Right lobe of liver (tissue), 6 donors: ENCODE data around the gene CTAG1B. TPM values are rescaled to one million over a fixed set of nuclear protein-coding genes. Genes with fewer than 3 reads are reported as not detected.
A peak's percentile ranks its signal among the peaks of the same experiment; 100 is the strongest.
"Not testable (repeated sequence)": the region's sequence is repeated elsewhere in the genome, so short reads cannot be mapped to it uniquely, and the experiment has no call there.

Source experiments
- ATAC-seq, 4 donors: fragments of 200-7000 bp; cut with Tn5 transposase; one replicate each; pipeline ENCODE4 v1.9.1; 2020; ENCODE audit warnings: mild to moderate bottlenecking in 4 of 4, moderate library complexity in 4 of 4
- DNase-seq, 3 donors: peaks; one replicate each; pipeline ENCODE4 v3.0.0-alpha.2; 2020
- H3K27ac ChIP-seq, 3 donors: fragments of 200-600 bp; one replicate each; pipeline ENCODE4 v1.8.0; 2022
- H3K27me3 ChIP-seq, 2 donors: fragments of 200-600 bp; one replicate each; pipeline ENCODE4 v1.8.0; 2022
- H3K36me3 ChIP-seq, 4 donors: fragments of 200-600 bp; sonication (generic) in 1 of 4; one replicate each; pipeline versions ENCODE4 v1.5.1 to v1.8.0; 2017 to 2022; ENCODE audit warnings: control low read depth in 1 of 4
- H3K4me1 ChIP-seq, 4 donors: fragments of 200-600 bp; sonication (generic) in 1 of 4; one replicate each; pipeline versions ENCODE4 v1.5.1 to v1.8.0; 2017 to 2022; ENCODE audit warnings: control low read depth in 1 of 4
- H3K4me3 ChIP-seq, 3 donors: fragments of 200-600 bp; one replicate each; pipeline ENCODE4 v1.8.0; 2022
- H3K9me3 ChIP-seq, 4 donors: fragments of 200-600 bp; sonication (generic) in 1 of 4; one replicate each; pipeline versions ENCODE4 v1.5.1 to v1.8.0; 2017 to 2022; ENCODE audit warnings: control low read depth in 1 of 4
- POLR2A ChIP-seq: fragments of 450-650 bp; IDR thresholded peaks from one replicate; pipeline ENCODE4 v1.6.1; 2017; ENCODE audit warnings: antibody characterized with exemption, mild to moderate bottlenecking
- WGBS: methylation state at CpG from one replicate; pipeline ENCODE4 v1.1.6; 2018; ENCODE audit warnings: low coverage, low lambda C conversion rate; ENCODE audit not compliant: insufficient coverage; ENCODE audit errors: missing lambda C conversion rate; 5-methylcytosine and 5-hydroxymethylcytosine counted together
- intact Hi-C, 2 donors: fragments of 100-400 bp; cut with DNase I; formaldehyde crosslinking; loops; one replicate each; pipeline versions ENCODE4 v1.11.2 to v1.14.1; 2022
- total RNA-seq, 6 experiments: library from RNA; depleted of rRNA in 2 of 6; stranded (reverse); fragments of >200 nt in 2 of 6; fragmentation: NEBNext Ultra II Directional in 3 of 6; extraction: Animal tissue kit (Norgen Biotek cat#: 25700) in 3 of 6; gene quantifications; one replicate each; pipeline versions ENCODE4 v1.1.0 to v1.2.4, GENCODE V29; 2016 to 2023
- TF ChIP-seq, protein P1 (sequence below), 4 donors: fragments of 200-600 bp in 3 of 4; fragments of 450-650 bp in 1 of 4; IDR thresholded peaks; one replicate each; pipeline versions ENCODE4 v1.5.1 to v1.8.0; 2016 to 2022; ENCODE audit warnings: antibody characterized with exemption in 4 of 4, mild to moderate bottlenecking in 2 of 4
- donor health status: DM: no; HTN: yes; CAD: no.
- donor health status: DM: no; HTN: no; CAD: no.
- donor health status: DM: no; HTN: no; CAD: no.
- donor health status: DM: no; HTN: yes; CAD: no.
- donor health status: DM: no; HTN: yes; CAD: no.

The CTAG1B gene
- total RNA-seq, 6 experiments from 2014 or later = not detected

GRCh38 chrX:154613586-154613985, 5.5 kb downstream of the CTAG1B start:
- peak in 3 of 4 donors; percentile 33 to 57 (median 37) for ATAC-seq

DNA sequence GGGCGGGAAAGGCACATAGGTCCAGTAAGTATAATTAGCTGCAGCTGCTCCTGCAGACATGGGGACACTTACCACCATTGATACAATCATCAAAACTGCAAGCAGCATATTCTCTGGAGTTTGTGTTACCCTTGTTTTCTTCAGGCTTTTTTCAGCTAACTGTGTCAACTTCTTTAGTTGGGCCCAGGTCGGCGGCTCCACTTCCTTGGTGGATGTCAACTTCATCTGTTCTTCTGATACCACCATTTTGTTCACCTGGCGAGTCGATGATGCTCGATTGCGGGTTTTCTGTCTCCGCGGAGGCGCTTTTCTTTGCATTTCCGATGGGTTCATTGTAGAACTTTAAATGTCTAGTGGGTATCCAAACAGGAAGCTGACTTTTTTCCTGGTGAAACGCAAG, 7.9 kb downstream of the CTAG1B start:
- H3K9me3 ChIP-seq, H3K27ac ChIP-seq, DNase-seq, H3K4me3 ChIP-seq, H3K27me3 ChIP-seq, H3K36me3 ChIP-seq, intact Hi-C loops, H3K4me1 ChIP-seq, ATAC-seq: not testable (repeated sequence)
- 82% methylated on average over 11 of the region's 12 CpGs for WGBS

More at GRCh38 chrX:154613586-154613985, 5.5 kb downstream of the CTAG1B start:
- H3K36me3 ChIP-seq, intact Hi-C loops, H3K9me3 ChIP-seq, H3K4me3 ChIP-seq, DNase-seq, H3K27ac ChIP-seq, H3K4me1 ChIP-seq, H3K27me3 ChIP-seq: not testable (repeated sequence)
- 16% methylated on average over 5 of the region's 12 CpGs for WGBS

DNA sequence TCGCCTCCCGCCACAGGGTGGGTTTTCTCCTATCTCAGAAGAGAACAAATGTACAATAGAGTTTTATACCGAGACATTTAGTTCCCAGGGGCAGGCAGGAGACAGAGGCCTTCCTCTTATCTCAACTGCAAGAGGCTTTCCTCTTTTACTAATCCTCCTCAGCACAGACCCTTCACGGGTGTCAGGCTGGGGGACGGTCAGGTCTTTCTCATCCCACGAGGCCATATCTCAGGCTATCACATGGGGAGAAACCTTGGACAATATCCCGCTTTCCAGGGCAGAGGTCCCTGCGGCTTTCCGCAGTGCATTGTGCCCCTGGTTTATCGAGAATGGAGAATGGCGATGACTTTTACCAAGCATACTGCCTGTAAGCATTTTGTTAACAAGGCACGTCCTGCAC, 10.3 kb downstream of the CTAG1B start:
- H3K27ac ChIP-seq, intact Hi-C loops: not testable (repeated sequence)

GRCh38 chrX:154607976-154608375, 11.1 kb downstream of the CTAG1B start:
- DNase-seq, ATAC-seq, H3K9me3 ChIP-seq, H3K36me3 ChIP-seq, H3K27me3 ChIP-seq, H3K4me3 ChIP-seq, H3K4me1 ChIP-seq, H3K27ac ChIP-seq, intact Hi-C loops: not testable (repeated sequence)
- 71% methylated on average over 10 of the region's 11 CpGs for WGBS

More for the DNA sequence above, 10.3 kb downstream of the CTAG1B start:
- H3K36me3 ChIP-seq, DNase-seq, ATAC-seq, H3K4me1 ChIP-seq, H3K9me3 ChIP-seq, H3K4me3 ChIP-seq, H3K27me3 ChIP-seq: not testable (repeated sequence)
- 49% methylated on average over 10 of the region's 12 CpGs for WGBS

DNA sequence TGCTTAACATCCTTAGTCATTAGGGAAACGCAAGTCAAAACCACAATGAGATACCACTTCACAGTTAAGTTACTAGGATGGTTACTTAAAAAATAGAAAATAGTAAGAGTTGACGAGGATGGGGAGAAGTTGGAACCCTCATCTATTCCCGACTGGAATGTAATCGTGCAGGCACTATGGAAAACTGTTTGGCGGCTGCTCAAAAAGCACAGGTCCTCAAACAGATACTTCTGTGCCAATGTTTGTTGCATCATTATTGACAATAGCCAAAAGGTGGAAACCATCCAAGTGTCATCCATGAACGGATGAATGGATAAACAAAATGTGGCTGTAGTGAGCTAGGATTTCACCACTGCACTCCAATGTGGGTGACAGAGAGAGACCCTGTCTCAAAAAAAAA, 11.7 kb downstream of the CTAG1B start:
- TF ChIP-seq POLR2A = no peak
- TF ChIP-seq, protein P1, sequence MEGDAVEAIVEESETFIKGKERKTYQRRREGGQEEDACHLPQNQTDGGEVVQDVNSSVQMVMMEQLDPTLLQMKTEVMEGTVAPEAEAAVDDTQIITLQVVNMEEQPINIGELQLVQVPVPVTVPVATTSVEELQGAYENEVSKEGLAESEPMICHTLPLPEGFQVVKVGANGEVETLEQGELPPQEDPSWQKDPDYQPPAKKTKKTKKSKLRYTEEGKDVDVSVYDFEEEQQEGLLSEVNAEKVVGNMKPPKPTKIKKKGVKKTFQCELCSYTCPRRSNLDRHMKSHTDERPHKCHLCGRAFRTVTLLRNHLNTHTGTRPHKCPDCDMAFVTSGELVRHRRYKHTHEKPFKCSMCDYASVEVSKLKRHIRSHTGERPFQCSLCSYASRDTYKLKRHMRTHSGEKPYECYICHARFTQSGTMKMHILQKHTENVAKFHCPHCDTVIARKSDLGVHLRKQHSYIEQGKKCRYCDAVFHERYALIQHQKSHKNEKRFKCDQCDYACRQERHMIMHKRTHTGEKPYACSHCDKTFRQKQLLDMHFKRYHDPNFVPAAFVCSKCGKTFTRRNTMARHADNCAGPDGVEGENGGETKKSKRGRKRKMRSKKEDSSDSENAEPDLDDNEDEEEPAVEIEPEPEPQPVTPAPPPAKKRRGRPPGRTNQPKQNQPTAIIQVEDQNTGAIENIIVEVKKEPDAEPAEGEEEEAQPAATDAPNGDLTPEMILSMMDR (IDR thresholded peaks at IDR 0.05) = no peak
- no peaks in the 10 kb centered on the region for H3K9me3 ChIP-seq
- peak; percentile 42 to 69 (median 59) for DNase-seq
- peaks cover 0 to 3% (median 0%) of the 10 kb centered on the region in 4 donors for H3K4me1 ChIP-seq
- H3K27ac ChIP-seq = no peak overlapping the region
- 33% methylated on average over 6 of the region's 6 CpGs for WGBS
- peak; percentile 73 to 90 (median 82) for ATAC-seq
- H3K27me3 ChIP-seq = no peaks in the 10 kb centered on the region
- no peak overlapping the region for H3K4me3 ChIP-seq
- intact Hi-C loops = no loop called here
- no peaks in the 10 kb centered on the region for H3K36me3 ChIP-seq

DNA sequence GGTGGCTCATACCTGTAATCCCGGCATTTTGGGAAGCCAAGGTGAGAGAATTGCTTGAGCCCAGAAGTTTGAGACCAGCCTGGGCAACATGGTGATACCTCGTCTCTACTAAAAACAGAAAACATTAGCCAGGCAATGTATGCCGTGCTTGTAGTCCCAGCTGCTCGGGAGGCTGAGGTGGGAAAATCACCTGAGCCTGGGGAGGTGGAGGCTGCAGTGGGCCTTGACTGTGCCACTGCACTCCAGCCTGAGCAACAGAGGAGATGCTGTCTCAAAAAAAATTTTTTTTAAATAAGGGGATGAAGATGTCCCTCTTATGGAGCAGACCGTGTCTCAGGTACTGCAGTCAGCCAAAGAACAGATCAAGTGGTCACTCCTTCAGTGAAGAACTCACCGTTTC, 13.5 kb downstream of the CTAG1B start:
- Histone ChIP-seq H3K27me3 (no peaks in the 10 kb centered on the region), H3K36me3 (no peaks in the 10 kb centered on the region), H3K4me3 (no peak overlapping the region), H3K27ac (no peak overlapping the region), H3K4me1 (peaks cover 0 to 3% (median 0%) of the 10 kb centered on the region in 4 donors), H3K9me3 (no peaks in the 10 kb centered on the region)
- intact Hi-C loops = no loop called here
- 69% methylated on average over 5 of the region's 6 CpGs for WGBS
- ATAC-seq (no peak), DNase-seq (no peak)
- TF ChIP-seq, protein P1 (IDR thresholded peaks at IDR 0.05) = no peak
- TF ChIP-seq POLR2A = no peak
